Sigmoid colon (tissue), 7 donors: ENCODE measurements around the gene PCDH12. TPM values are rescaled to one million over a fixed set of nuclear protein-coding genes. Genes with fewer than 3 reads are reported as not detected.

Source experiments
- DNase-seq: peaks from one replicate; pipeline ENCODE4 v3.0.0-alpha.2; 2019
- H3K27ac ChIP-seq, 4 donors: fragments of 200-600 bp; sonication (generic); one replicate each; pipeline ENCODE4 v1.5.1; 2016 to 2019; ENCODE audit warnings: mild to moderate bottlenecking in 1 of 4
- H3K27me3 ChIP-seq, 3 donors: fragments of 200-600 bp; sonication (generic); one replicate each; pipeline ENCODE4 v1.5.1; 2019; ENCODE audit warnings: mild to moderate bottlenecking in 1 of 3
- H3K36me3 ChIP-seq, 4 donors: fragments of 200-600 bp; sonication (generic); one replicate each; pipeline ENCODE4 v1.5.1; 2016 to 2019
- H3K4me1 ChIP-seq, 4 donors: fragments of 200-600 bp; sonication (generic); one replicate each; pipeline ENCODE4 v1.5.1; 2017 to 2019
- H3K4me3 ChIP-seq, 4 donors: fragments of 200-600 bp; sonication (generic); one replicate each; pipeline ENCODE4 v1.5.1; 2017 to 2019; ENCODE audit warnings: mild to moderate bottlenecking in 2 of 4, moderate library complexity in 1 of 4
- H3K9me3 ChIP-seq, 4 donors: fragments of 200-600 bp in 3 of 4; sonication (generic) in 3 of 4; one replicate each; pipeline versions ENCODE4 v1.5.1 to v1.6.1; 2013 to 2019
- EP300 ChIP-seq, 4 donors: sonication (generic); formaldehyde crosslinking; IDR thresholded peaks; one replicate each; pipeline ENCODE4 v1.6.1; 2017; ENCODE audit warnings: antibody characterized with exemption in 4 of 4
- POLR2A ChIP-seq, 2 donors: fragments of 450-650 bp; IDR thresholded peaks; one replicate each; pipeline ENCODE4 v1.6.1; 2016; ENCODE audit warnings: antibody characterized with exemption in 2 of 2, mild to moderate bottlenecking in 2 of 2, moderate library complexity in 2 of 2
- POLR2AphosphoS5 ChIP-seq, 4 donors: sonication (generic); formaldehyde crosslinking; IDR thresholded peaks; one replicate each; pipeline ENCODE4 v1.6.1; 2017; ENCODE audit warnings: antibody characterized with exemption in 4 of 4
- WGBS, 2 donors: extraction: QIAGEN DNeasy Blood & Tissue Kit; methylation state at CpG; one replicate each; pipeline ENCODE4 v1.1.7; 2013; 5-methylcytosine and 5-hydroxymethylcytosine counted together
- intact Hi-C: fragments of 100-400 bp; cut with DNase I; formaldehyde crosslinking; loops from one replicate; pipeline ENCODE4 v1.15.1; 2023
- polyA plus RNA-seq, 3 donors: library from polyadenylated mRNA; stranded (reverse); fragments of 200-250 nt; gene quantifications; one replicate each; pipeline ENCODE4 v1.2.3, GENCODE V29; 2013
- total RNA-seq, 4 donors: library from RNA; depleted of rRNA; stranded (reverse); fragments of >200 nt; gene quantifications; one replicate each; pipeline ENCODE4 v1.1.0, GENCODE V29; 2016
- TF ChIP-seq, protein P1 (sequence below), 4 experiments: fragments of 450-650 bp in 3 of 4; fragments of 200-600 bp in 1 of 4; IDR thresholded peaks; one replicate each; pipeline ENCODE4 v1.5.1; 2016 to 2019; ENCODE audit warnings: antibody characterized with exemption in 4 of 4, mild to moderate bottlenecking in 3 of 4, moderate library complexity in 2 of 4
- donor health status: healthy with polysubstance abuse.
- donor health status: Bipolar disorder and iron deficiency.
- donor health status: healthy.

Gene PCDH12
- total and polyA plus RNA-seq, 7 donors, result 0.23 to 6.2 (median 0.69) TPM

DNA sequence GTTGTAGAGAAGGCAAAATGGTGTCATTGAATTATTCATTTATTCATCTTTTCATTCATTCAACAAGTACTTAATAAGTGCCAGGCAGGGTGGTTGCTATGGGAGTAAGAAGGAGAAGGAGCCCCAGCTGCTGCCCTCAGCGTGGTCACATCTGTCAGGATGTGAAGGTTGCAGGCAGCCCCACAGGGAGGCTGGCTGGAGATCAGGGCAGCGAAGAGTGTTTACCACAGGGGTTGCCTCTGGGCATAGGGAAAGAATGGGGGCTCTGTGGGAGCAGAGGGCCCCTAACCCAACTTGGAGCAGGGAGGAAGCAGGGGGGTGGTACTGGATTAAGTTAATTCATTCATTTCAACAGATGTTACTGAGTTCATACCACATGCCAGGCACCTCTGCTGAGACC, 6.0 kb downstream of the PCDH12 start:
- H3K36me3 ChIP-seq, result peaks cover 0 to 8% (median 0%) of the 10 kb centered on the region in 4 donors
- no peak overlapping the region for H3K27ac ChIP-seq
- 67 to 87% methylated on average over 2 of the region's 2 CpGs for WGBS, 2 donors
- H3K4me3 ChIP-seq, result no peak overlapping the region
- TF ChIP-seq POLR2A (IDR thresholded peaks at IDR 0.05), result no peak
- TF ChIP-seq, protein P1, sequence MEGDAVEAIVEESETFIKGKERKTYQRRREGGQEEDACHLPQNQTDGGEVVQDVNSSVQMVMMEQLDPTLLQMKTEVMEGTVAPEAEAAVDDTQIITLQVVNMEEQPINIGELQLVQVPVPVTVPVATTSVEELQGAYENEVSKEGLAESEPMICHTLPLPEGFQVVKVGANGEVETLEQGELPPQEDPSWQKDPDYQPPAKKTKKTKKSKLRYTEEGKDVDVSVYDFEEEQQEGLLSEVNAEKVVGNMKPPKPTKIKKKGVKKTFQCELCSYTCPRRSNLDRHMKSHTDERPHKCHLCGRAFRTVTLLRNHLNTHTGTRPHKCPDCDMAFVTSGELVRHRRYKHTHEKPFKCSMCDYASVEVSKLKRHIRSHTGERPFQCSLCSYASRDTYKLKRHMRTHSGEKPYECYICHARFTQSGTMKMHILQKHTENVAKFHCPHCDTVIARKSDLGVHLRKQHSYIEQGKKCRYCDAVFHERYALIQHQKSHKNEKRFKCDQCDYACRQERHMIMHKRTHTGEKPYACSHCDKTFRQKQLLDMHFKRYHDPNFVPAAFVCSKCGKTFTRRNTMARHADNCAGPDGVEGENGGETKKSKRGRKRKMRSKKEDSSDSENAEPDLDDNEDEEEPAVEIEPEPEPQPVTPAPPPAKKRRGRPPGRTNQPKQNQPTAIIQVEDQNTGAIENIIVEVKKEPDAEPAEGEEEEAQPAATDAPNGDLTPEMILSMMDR (IDR thresholded peaks at IDR 0.05), result no peak
- no peak for TF ChIP-seq POLR2AphosphoS5 (IDR thresholded peaks at IDR 0.05)
- no peak for TF ChIP-seq EP300 (IDR thresholded peaks at IDR 0.05)
- no peaks in the 10 kb centered on the region for H3K27me3 ChIP-seq
- H3K4me1 ChIP-seq, result no peaks in the 10 kb centered on the region
- intact Hi-C loops, result no loop called here
- DNase-seq, result no peak
- H3K9me3 ChIP-seq, result no peaks in the 10 kb centered on the region

DNA sequence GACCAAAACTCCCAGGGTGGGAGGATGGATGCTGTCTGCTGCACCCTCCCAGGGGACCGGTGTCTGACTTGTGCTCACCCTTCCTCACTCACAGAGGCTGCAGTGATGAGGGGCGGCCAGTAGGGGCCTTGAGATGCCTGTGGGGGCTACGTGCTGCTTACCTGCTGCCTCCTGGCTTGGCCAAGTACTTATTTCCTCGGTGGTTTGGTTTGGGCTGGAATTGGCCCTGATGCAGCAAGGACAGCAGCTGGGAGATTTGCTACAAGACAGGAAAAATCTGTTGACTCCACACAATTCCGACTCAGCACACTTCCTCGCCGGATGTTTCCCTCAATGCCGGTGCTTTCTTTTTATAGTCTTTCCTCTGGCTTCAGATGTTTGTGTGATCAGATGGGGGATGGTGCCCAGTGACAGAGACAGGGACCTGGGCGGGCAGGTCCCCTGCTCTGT, 6.6 kb downstream of the PCDH12 start:
- Histone ChIP-seq H3K9me3 (no peaks in the 10 kb centered on the region), H3K27ac (no peak overlapping the region), H3K36me3 (peaks cover 0 to 7% (median 0%) of the 10 kb centered on the region in 4 donors), H3K27me3 (no peaks in the 10 kb centered on the region), H3K4me3 (no peak overlapping the region), H3K4me1 (peaks cover 0 to 1% (median 0%) of the 10 kb centered on the region in 4 donors)
- 49 to 74% methylated on average over 9 of the region's 9 CpGs for WGBS, 2 donors
- TF ChIP-seq POLR2AphosphoS5 (IDR thresholded peaks at IDR 0.05) (peak in 1 of 4 donors; percentile 10), POLR2A (IDR thresholded peaks at IDR 0.05) (no peak)
- TF ChIP-seq, protein P1 (IDR thresholded peaks at IDR 0.05), result peak in 1 of 4 experiments; percentile 12
- intact Hi-C loops, result no loop called here
- no peak for DNase-seq

DNA sequence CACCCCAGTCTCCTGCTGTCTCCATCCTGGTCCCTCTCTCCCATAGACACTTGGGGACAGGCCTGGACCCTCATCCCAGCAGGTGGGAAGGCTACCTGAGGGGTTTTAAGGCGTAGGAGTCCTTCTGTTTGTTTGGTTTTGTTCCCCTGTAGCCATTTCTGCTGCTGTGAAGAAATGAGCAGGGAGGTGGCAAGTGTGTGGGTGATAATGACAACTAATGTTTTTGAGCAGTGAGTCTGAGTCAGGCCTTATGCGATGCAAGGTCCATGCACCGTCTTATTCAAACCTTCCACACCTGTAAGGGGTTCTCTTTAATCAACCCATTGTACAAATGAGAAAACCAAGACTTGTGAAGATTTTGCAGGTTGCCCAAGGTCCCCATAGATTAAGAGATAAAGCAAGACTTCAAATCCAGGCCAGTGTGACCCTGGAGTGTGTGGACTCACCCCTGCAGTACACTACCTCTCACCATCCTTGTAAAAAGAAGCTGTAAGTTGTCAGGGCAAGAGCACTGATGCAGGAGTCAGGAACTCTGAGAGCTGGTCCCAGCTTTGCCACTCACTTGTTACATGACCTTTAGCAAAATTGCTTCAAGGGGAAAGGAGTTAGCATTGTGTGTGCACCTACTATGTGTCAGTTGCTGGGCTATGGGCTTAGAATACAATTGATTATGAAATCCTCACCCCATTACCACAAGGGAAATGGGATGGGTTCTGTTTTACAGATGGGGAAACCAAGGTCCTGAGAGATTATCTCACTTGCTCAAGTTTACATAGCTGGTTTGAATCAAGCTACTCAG, 7.6 kb downstream of the PCDH12 start:
- intact Hi-C loops, result no loop called here

DNA sequence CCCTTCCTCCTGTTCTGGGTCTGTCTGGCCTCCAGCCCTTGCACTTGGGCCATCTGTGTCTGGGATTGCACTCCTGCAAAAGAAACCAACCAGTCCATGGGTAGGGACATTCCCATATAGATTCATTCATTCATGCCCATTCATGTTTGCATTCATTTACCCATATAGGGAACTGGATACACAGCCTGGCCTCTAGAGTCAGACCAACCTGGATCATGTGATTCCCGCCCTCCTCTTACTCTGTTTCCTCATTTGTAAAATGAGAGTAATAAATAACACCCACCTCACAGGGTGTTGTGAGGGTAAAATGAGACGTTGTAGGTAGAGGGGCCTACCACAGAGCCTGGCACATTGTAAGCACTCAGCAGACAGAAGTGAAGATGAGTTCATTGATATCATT, 8.5 kb downstream of the PCDH12 start:
- Histone ChIP-seq H3K4me3 (no peak overlapping the region), H3K9me3 (no peaks in the 10 kb centered on the region), H3K4me1 (peaks cover 0 to 10% (median 9%) of the 10 kb centered on the region in 4 donors), H3K27me3 (no peaks in the 10 kb centered on the region), H3K36me3 (no peaks in the 10 kb centered on the region), H3K27ac (no peak overlapping the region)
- WGBS, 2 donors, result 77 to 86% methylated on average over 2 of the region's 2 CpGs
- no peak for DNase-seq
- TF ChIP-seq POLR2AphosphoS5 (IDR thresholded peaks at IDR 0.05), result no peak
- no peak for TF ChIP-seq EP300 (IDR thresholded peaks at IDR 0.05)
- no peak for TF ChIP-seq POLR2A (IDR thresholded peaks at IDR 0.05)
- TF ChIP-seq, protein P1 (IDR thresholded peaks at IDR 0.05), result no peak
- intact Hi-C loops, result no loop called here

More for the DNA sequence above, 7.6 kb downstream of the PCDH12 start:
- Histone ChIP-seq H3K27me3 (no peaks in the 10 kb centered on the region), H3K4me3 (no peak overlapping the region), H3K36me3 (no peaks in the 10 kb centered on the region), H3K9me3 (no peaks in the 10 kb centered on the region), H3K27ac (no peak overlapping the region), H3K4me1 (peaks cover 0 to 10% (median 6%) of the 10 kb centered on the region in 4 donors)
- TF ChIP-seq EP300 (IDR thresholded peaks at IDR 0.05) (no peak), POLR2A (IDR thresholded peaks at IDR 0.05) (no peak), POLR2AphosphoS5 (IDR thresholded peaks at IDR 0.05) (no peak)
- TF ChIP-seq, protein P1 (IDR thresholded peaks at IDR 0.05), result no peak
- DNase-seq, result no peak
- 91 to 96% methylated on average over 3 of the region's 3 CpGs for whole genome bisulfite sequencing, 2 donors
